GM18858 (cell line): Measurements from ENCODE around the gene LIN52.

Source experiments
- ATAC-seq: cut with Tn5 transposase; IDR thresholded peaks from one replicate; pipeline ENCODE4 v1.9.1; 2021; ENCODE audit not compliant: unreplicated experiment

LIN52 gene

GRCh38 chr14:74223016-74223415 lies 138.3 kb downstream of the LIN52 start:
- ATAC-seq = no peak

- no peak for ATAC-seq
Measured at GRCh38 chr14:74231784-74232183, 147.0 kb downstream of the LIN52 start.

- ATAC-seq = no peak
Measured at GRCh38 chr14:74235017-74235416, 150.3 kb downstream of the LIN52 start.

DNA sequence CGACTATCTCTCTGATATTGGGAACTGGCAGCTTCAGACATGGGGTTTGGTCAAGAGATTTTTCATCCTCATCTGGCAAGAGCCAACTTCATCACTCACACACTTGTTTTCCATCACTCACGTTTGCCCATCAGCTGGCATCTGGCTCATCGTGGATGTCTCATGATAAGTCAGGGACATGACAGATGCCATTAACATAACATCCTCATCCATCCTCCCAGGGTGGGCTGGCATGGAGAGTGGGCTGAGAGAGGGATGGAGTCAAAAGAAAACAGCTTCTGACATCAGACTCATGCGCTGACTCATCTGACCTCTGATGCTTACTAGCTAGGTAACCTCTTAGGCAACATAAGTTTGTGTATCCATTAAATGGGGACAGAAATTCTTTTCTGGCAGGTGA lies 152.7 kb downstream of the LIN52 start:
- no peak for ATAC-seq

GRCh38 chr14:74238974-74239847 lies 154.5 kb downstream of the LIN52 start, which contains the start of gene VSX2:
VSX2 (plus strand) TSS chr14:74239449; CDS start chr14:74239562, 113 bp downstream.
- no peak for ATAC-seq

DNA sequence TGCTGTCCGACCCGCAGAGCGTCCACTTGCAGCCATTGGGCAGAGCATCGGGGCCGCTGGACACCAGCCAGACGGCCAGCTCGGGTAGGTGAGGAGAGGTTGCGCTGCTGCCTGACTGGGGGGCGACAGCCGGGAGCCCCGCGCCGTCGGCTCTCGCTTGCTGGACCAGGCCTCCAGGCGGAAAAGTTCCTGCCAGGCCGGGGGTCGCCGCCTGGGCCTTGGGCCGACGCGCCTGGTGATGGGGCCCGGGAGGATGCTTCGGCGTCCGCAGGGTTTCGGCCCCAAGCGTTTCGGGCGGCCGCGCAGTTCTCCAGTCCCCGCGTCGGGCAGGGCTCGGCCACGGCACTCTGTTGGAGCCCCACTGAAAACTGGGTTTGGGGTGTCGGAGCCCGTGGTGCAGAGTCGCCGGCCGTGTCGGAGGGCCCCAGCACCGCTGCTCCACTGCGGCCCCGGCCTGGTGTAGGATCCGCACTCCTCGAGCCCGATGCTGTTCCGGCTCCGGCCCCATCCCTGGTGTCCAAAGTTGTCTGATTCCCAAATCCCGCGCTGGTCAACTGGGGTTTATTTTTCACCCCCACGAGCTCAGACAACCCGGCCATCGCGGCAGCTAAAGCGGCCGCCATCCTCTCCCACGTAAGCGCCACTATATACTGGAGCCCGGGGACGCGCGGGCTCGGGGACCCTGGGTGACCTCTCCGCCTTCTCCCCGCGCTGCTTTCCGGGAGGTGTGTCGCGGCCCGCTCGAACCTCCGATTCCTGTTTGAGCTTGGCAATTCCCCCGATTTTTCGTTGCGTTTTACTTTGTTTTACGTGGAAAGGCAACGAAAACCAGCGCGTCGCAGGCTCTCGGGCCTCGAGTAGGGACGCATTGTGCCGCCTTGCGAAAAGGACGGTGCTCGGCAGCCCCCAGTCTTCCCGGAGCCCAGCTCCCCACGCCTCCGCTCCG lies 155.4 kb downstream of the LIN52 start:
- ATAC-seq = no peak

GRCh38 chr14:74240794-74241651 lies 156.3 kb downstream of the LIN52 start:
- ATAC-seq = no peak

DNA sequence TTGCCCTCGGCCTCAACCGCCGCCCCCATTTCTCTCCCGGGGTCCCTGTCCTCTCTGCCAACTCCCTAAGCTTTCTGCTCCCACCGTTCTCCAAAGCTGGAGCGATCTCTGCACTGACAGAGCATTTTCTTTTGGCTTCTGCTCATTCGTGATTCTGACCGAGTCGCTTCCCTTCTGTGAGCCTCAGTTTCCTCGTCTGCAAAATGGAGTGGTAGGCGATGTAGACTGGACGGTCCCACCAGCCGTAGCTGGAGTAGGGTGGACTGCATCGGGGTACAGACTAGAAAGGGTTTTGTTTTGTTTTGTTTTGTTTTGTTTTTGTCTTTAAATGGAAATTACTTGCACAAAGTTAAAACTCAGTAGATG lies 156.9 kb downstream of the LIN52 start:
- no peak for ATAC-seq

DNA sequence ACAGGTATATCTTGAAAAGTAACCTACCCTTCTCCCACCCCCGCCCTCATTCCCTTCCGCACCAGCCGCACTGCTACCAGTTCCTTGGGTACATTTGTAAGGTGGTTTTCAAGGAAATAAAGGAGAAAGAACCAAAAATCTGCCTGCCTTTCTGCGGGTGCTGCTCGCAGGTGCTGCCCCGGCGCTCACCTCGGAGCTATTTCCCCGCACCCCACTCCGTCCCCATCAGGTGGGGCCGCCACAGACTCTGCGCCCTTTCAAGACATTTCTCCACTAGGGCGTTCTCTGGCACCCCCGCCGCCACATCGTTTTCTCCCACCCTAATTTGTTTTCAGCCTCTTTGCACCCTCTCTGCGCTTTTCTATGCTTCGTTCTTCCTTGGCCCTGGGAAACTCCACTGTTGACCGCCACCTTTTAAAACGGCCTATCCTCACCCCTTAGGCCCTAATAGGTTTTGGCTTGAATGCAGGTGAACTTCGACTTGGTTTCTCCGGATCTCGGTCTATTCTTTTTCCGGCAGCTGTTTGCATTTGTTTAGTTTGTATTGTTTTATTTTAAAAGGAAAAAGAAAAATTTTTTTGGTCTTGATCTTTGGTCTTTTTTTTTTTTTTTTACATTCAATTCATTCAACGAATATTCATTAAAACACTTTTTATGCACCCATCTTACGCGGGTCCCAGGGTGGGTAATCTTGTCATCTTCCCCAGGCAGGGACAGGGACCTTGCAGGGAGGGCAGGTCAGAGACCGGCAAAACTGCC lies 157.4 kb downstream of the LIN52 start:
- ATAC-seq = no peak

DNA sequence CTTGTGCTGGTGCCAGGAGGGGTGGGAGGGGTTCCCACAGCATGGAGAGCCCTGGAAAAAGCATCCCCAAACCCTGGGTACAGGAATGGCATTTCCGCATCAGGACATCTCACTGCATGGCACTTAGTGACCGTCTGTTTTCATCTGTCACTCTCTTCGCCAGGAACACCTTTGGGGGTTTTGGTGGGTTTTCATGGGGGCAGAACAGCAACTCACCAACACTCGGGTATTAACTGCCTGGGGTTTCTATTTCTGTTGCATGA lies 158.0 kb downstream of the LIN52 start:
- no peak for ATAC-seq

DNA sequence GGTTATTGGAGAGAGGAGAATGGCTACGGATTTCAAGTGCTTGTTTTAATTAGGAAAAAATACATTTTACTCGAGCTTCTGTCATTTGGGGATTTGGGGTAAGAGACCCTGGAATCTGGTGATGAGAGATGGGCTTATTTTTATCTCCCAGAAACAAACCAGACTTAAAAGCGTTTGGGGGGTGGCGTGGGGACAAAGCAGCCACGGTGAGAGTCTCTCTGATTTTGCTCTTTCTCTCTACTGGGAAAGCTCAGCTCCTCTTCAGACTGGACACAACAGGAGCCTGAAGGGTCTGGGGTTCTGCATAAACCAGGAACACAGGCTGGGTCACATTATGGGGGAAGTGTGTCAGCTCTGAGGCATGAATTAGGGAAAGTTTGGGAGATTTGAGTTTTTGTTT lies 158.3 kb downstream of the LIN52 start:
- ATAC-seq = no peak

GRCh38 chr14:74244115-74244514 lies 159.4 kb downstream of the LIN52 start:
- ATAC-seq = no peak

GRCh38 chr14:74245292-74245691 lies 160.5 kb downstream of the LIN52 start:
- ATAC-seq = no peak

- ATAC-seq = no peak
Measured at GRCh38 chr14:74246542-74246941, 161.8 kb downstream of the LIN52 start.

DNA sequence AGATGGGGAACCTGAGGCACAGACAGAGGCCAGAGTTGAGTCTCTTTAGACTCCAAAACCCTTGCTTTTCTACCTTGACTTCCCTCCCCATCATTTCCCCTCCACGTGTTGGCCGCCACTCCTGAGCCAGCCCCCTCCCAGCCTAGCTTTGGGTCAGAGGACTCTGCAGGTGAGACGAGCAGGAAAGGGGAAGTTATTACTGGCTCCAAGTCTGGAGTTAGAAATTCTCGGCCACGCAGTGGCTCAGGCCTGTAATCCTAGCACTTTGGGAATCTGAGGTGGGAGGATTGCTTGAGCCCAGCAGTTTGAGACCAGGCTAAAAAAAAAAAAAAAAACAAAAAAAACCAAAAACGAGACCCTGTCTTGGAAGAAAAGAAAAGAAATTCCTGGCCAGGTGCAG lies 163.3 kb downstream of the LIN52 start:
- no peak for ATAC-seq

GRCh38 chr14:74249433-74250375 lies 164.9 kb downstream of the LIN52 start:
- no peak for ATAC-seq
